Fibroblast of villous mesenchyme (primary cell): ENCODE measurements around the gene NOS3. TPM values are rescaled to one million over a fixed set of nuclear protein-coding genes. Genes with fewer than 3 reads are reported as not detected.
A peak's percentile ranks its signal among the peaks of the same experiment; 100 is the strongest.

Experiments
- DNase-seq: peaks from one replicate; pipeline ENCODE4 v3.0.0-alpha.2; 2010; ENCODE audit warnings: low read depth
- H3K4me3 ChIP-seq: 2 replicates; pipeline ENCODE4 v1.5.1; 2011; ENCODE audit warnings: low read depth, mild to moderate bottlenecking, low read length
- CTCF ChIP-seq: IDR thresholded peaks from 2 replicates; pipeline ENCODE4 v1.5.1; 2012; ENCODE audit warnings: low read depth, mild to moderate bottlenecking, low read length; ENCODE audit not compliant: insufficient read depth
- total RNA-seq: library from RNA; depleted of rRNA; stranded (reverse); fragments of >200 nt; gene quantifications from 2 replicates; pipeline ENCODE4 v1.2.3, GENCODE V29; 2012

The NOS3 gene
- total RNA-seq, 1 donor: 1.3 TPM

- no peak overlapping the region for H3K4me3 ChIP-seq
- DNase-seq: no peak
- no peak for TF ChIP-seq CTCF
Measured at GRCh38 chr7:150962290-150962552, 28.6 kb upstream of the NOS3 start.

GRCh38 chr7:150962553-150963399 lies 28.0 kb upstream of the NOS3 start:
- peak; percentile 99 for TF ChIP-seq CTCF
- DNase-seq: peak; percentile 43
- no peak overlapping the region for H3K4me3 ChIP-seq

- no peak for TF ChIP-seq CTCF
- no peak overlapping the region for H3K4me3 ChIP-seq
- DNase-seq: no peak
Measured at GRCh38 chr7:150963707-150964559, 26.9 kb upstream of the NOS3 start.

- TF ChIP-seq CTCF: no peak
- DNase-seq: no peak
- H3K4me3 ChIP-seq: no peak overlapping the region
Measured at GRCh38 chr7:150964593-150965111, 26.2 kb upstream of the NOS3 start.

- TF ChIP-seq CTCF: no peak
- no peak for DNase-seq
Measured at GRCh38 chr7:150965273-150965830, 25.5 kb upstream of the NOS3 start.

GRCh38 chr7:150966002-150966401 lies 24.8 kb upstream of the NOS3 start:
- peak; percentile 37 for TF ChIP-seq CTCF
- no peak overlapping the region for H3K4me3 ChIP-seq
- DNase-seq: no peak

More at GRCh38 chr7:150965273-150965830, 25.5 kb upstream of the NOS3 start:
- H3K4me3 ChIP-seq: no peak overlapping the region
